Measurements from ENCODE around the gene NFATC3.

DNA sequence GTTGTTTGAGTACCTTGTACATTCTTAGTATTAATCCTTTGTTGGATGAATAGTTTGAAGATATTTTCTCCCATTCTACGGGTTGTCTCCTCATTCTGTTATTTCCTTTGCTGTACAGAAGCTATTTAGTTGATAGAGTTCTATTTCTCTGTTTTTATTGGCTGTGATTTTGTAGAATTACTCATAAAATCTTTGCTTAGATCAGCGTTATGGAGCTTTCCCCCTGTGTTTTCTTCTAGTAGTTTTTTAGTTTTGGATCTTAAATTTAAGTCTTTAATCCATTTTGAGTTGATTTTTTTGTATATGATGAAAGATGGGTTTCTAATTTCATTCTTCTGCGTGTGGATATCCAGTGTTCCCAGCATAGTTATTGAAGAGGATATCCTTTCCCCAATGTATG, 45.4 kb downstream of the NFATC3 start:
- TF ChIP-seq, protein P1, sequence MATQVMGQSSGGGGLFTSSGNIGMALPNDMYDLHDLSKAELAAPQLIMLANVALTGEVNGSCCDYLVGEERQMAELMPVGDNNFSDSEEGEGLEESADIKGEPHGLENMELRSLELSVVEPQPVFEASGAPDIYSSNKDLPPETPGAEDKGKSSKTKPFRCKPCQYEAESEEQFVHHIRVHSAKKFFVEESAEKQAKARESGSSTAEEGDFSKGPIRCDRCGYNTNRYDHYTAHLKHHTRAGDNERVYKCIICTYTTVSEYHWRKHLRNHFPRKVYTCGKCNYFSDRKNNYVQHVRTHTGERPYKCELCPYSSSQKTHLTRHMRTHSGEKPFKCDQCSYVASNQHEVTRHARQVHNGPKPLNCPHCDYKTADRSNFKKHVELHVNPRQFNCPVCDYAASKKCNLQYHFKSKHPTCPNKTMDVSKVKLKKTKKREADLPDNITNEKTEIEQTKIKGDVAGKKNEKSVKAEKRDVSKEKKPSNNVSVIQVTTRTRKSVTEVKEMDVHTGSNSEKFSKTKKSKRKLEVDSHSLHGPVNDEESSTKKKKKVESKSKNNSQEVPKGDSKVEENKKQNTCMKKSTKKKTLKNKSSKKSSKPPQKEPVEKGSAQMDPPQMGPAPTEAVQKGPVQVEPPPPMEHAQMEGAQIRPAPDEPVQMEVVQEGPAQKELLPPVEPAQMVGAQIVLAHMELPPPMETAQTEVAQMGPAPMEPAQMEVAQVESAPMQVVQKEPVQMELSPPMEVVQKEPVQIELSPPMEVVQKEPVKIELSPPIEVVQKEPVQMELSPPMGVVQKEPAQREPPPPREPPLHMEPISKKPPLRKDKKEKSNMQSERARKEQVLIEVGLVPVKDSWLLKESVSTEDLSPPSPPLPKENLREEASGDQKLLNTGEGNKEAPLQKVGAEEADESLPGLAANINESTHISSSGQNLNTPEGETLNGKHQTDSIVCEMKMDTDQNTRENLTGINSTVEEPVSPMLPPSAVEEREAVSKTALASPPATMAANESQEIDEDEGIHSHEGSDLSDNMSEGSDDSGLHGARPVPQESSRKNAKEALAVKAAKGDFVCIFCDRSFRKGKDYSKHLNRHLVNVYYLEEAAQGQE (IDR thresholded peaks at IDR 0.05; ENCODE audit: low read depth): no peak
- TF ChIP-seq CREB1 (IDR thresholded peaks at IDR 0.05; ENCODE audit: low read depth) (no peak), RAD21 (IDR thresholded peaks at IDR 0.05; ENCODE audit: low read depth) (no peak), NFIC (IDR thresholded peaks at IDR 0.05) (no peak), TEAD4 (IDR thresholded peaks at IDR 0.05) (no peak), TAF1 (IDR thresholded peaks at IDR 0.05; ENCODE audit: low read depth) (no peak), CEBPB (IDR thresholded peaks at IDR 0.05) (no peak), YY1 (IDR thresholded peaks at IDR 0.05; ENCODE audit: low read depth) (no peak), EGR1 (IDR thresholded peaks at IDR 0.05) (no peak)
- TF ChIP-seq, protein P2, sequence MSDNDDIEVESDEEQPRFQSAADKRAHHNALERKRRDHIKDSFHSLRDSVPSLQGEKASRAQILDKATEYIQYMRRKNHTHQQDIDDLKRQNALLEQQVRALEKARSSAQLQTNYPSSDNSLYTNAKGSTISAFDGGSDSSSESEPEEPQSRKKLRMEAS (IDR thresholded peaks at IDR 0.05): no peak
